Right lobe of liver (tissue), 6 donors: ENCODE measurements around the gene GNG5. TPM values are rescaled to one million over a fixed set of nuclear protein-coding genes. Genes with fewer than 3 reads are reported as not detected.

Experiments
- ATAC-seq, 4 donors: fragments of 200-7000 bp; cut with Tn5 transposase; one replicate each; pipeline ENCODE4 v1.9.1; 2020; ENCODE audit warnings: mild to moderate bottlenecking in 4 of 4, moderate library complexity in 4 of 4
- DNase-seq, 3 donors: peaks; one replicate each; pipeline ENCODE4 v3.0.0-alpha.2; 2020
- H3K27ac ChIP-seq, 3 donors: fragments of 200-600 bp; one replicate each; pipeline ENCODE4 v1.8.0; 2022
- H3K27me3 ChIP-seq, 2 donors: fragments of 200-600 bp; one replicate each; pipeline ENCODE4 v1.8.0; 2022
- H3K36me3 ChIP-seq, 4 donors: fragments of 200-600 bp; sonication (generic) in 1 of 4; one replicate each; pipeline versions ENCODE4 v1.5.1 to v1.8.0; 2017 to 2022; ENCODE audit warnings: control low read depth in 1 of 4
- H3K4me1 ChIP-seq, 4 donors: fragments of 200-600 bp; sonication (generic) in 1 of 4; one replicate each; pipeline versions ENCODE4 v1.5.1 to v1.8.0; 2017 to 2022; ENCODE audit warnings: control low read depth in 1 of 4
- H3K4me3 ChIP-seq, 3 donors: fragments of 200-600 bp; one replicate each; pipeline ENCODE4 v1.8.0; 2022
- H3K9me3 ChIP-seq, 4 donors: fragments of 200-600 bp; sonication (generic) in 1 of 4; one replicate each; pipeline versions ENCODE4 v1.5.1 to v1.8.0; 2017 to 2022; ENCODE audit warnings: control low read depth in 1 of 4
- POLR2A ChIP-seq: fragments of 450-650 bp; IDR thresholded peaks from one replicate; pipeline ENCODE4 v1.6.1; 2017; ENCODE audit warnings: antibody characterized with exemption, mild to moderate bottlenecking
- WGBS: methylation state at CpG from one replicate; pipeline ENCODE4 v1.1.6; 2018; ENCODE audit warnings: low coverage, low lambda C conversion rate; ENCODE audit not compliant: insufficient coverage; ENCODE audit errors: missing lambda C conversion rate; 5-methylcytosine and 5-hydroxymethylcytosine counted together
- intact Hi-C, 2 donors: fragments of 100-400 bp; cut with DNase I; formaldehyde crosslinking; loops; one replicate each; pipeline versions ENCODE4 v1.11.2 to v1.14.1; 2022
- total RNA-seq, 6 experiments: library from RNA; depleted of rRNA in 2 of 6; stranded (reverse); fragments of >200 nt in 2 of 6; fragmentation: NEBNext Ultra II Directional in 3 of 6; extraction: Animal tissue kit (Norgen Biotek cat#: 25700) in 3 of 6; gene quantifications; one replicate each; pipeline versions ENCODE4 v1.1.0 to v1.2.4, GENCODE V29; 2016 to 2023
- TF ChIP-seq, protein P1 (sequence below), 4 donors: fragments of 200-600 bp in 3 of 4; fragments of 450-650 bp in 1 of 4; IDR thresholded peaks; one replicate each; pipeline versions ENCODE4 v1.5.1 to v1.8.0; 2016 to 2022; ENCODE audit warnings: antibody characterized with exemption in 4 of 4, mild to moderate bottlenecking in 2 of 4
- donor health status: DM: no; HTN: yes; CAD: no.
- donor health status: DM: no; HTN: no; CAD: no.
- donor health status: DM: no; HTN: no; CAD: no.
- donor health status: DM: no; HTN: yes; CAD: no.
- donor health status: DM: no; HTN: yes; CAD: no.

GNG5 gene
- total RNA-seq, 6 experiments from 2014 or later: 44.5 to 85.0 (median 54.6) TPM

DNA sequence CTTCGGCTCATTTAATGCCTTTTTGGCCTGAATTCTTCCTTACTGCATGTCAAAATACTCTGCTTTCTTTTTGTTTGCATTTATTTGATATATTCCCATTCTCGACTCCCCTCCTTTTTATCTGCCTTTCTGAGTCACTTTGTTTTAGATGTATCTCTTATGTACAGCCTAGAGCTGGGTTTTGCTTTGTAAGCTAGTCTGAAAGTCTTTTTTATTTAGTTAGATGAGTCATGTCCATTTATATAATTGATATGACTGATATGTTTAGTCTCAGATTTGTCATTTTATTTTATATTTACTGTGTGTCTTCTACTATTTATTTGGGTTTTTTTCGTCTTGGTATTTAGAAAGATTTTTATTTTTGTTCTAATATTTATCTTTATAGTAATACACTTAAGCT lies 33.6 kb upstream of the GNG5 start:
- Histone ChIP-seq H3K4me3 (no peak overlapping the region), H3K36me3 (peaks cover 0 to 3% (median 0%) of the 10 kb centered on the region in 4 donors), H3K9me3 (no peaks in the 10 kb centered on the region), H3K4me1 (no peaks in the 10 kb centered on the region), H3K27me3 (no peaks in the 10 kb centered on the region), H3K27ac (no peak overlapping the region)
- WGBS: 83% methylated on average over 3 of the region's 3 CpGs
- no peak for TF ChIP-seq POLR2A
- TF ChIP-seq, protein P1, sequence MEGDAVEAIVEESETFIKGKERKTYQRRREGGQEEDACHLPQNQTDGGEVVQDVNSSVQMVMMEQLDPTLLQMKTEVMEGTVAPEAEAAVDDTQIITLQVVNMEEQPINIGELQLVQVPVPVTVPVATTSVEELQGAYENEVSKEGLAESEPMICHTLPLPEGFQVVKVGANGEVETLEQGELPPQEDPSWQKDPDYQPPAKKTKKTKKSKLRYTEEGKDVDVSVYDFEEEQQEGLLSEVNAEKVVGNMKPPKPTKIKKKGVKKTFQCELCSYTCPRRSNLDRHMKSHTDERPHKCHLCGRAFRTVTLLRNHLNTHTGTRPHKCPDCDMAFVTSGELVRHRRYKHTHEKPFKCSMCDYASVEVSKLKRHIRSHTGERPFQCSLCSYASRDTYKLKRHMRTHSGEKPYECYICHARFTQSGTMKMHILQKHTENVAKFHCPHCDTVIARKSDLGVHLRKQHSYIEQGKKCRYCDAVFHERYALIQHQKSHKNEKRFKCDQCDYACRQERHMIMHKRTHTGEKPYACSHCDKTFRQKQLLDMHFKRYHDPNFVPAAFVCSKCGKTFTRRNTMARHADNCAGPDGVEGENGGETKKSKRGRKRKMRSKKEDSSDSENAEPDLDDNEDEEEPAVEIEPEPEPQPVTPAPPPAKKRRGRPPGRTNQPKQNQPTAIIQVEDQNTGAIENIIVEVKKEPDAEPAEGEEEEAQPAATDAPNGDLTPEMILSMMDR (IDR thresholded peaks at IDR 0.05): no peak
- ATAC-seq: no peak
- intact Hi-C loops: no loop called here
- no peak for DNase-seq

DNA sequence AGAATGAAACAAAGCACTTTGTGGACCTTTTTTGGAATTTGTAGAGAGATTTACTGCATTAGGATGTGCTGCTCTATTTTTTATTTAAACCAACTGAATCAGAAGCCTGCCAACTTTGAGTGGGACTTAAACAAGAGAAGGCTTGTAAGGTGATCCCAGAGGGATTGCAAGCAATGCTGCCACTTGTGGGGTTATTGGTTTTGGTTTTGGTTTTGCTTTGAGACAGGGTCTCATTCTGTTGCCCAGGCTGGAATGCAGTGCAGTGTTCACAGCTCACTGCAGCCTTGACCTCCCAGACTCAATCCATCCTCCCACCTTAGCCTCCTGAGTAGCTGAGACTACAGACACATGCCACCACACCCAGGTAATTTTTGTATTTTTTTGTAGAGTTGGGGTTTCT lies 32.2 kb upstream of the GNG5 start:
- H3K27me3 ChIP-seq: no peaks in the 10 kb centered on the region
- DNase-seq (no peak), ATAC-seq (no peak)
- H3K27ac ChIP-seq: no peak overlapping the region
- peaks cover 0 to 3% (median 0%) of the 10 kb centered on the region in 4 donors for H3K36me3 ChIP-seq
- no peak for TF ChIP-seq POLR2A
- TF ChIP-seq, protein P1 (IDR thresholded peaks at IDR 0.05): no peak
- intact Hi-C loops: no loop called here
- H3K4me1 ChIP-seq: no peaks in the 10 kb centered on the region
- no peaks in the 10 kb centered on the region for H3K9me3 ChIP-seq
- H3K4me3 ChIP-seq: no peak overlapping the region

DNA sequence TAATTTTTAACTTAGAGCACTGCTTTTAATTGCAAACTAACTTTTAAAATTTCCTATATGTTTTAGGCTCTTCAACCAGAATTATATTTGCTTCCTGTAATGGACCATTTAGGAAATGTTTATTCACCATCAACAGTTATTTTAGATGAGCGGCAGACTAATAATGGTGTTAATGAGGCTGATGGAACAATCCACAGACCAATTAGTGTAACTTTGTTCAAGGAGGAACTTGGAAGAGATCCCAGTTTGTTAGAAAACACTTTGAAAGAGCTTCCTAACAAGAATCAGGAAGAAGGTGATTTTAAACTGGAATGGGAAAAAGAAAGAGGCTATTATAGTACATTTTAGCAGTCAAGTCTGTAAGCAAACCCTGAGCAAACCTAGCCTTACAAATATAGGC lies 19.4 kb upstream of the GNG5 start:
- H3K4me1 ChIP-seq: no peaks in the 10 kb centered on the region
- H3K36me3 ChIP-seq: no peaks in the 10 kb centered on the region
- TF ChIP-seq POLR2A: no peak
- TF ChIP-seq, protein P1 (IDR thresholded peaks at IDR 0.05): no peak
- no peak overlapping the region for H3K27ac ChIP-seq
- 92% methylated on average over 1 of the region's 1 CpG for WGBS
- peaks cover 0 to 3% (median 0%) of the 10 kb centered on the region in 4 donors for H3K9me3 ChIP-seq
- intact Hi-C loops: no loop called here
- ATAC-seq (no peak), DNase-seq (no peak)
- H3K27me3 ChIP-seq: no peaks in the 10 kb centered on the region
- H3K4me3 ChIP-seq: no peak overlapping the region

DNA sequence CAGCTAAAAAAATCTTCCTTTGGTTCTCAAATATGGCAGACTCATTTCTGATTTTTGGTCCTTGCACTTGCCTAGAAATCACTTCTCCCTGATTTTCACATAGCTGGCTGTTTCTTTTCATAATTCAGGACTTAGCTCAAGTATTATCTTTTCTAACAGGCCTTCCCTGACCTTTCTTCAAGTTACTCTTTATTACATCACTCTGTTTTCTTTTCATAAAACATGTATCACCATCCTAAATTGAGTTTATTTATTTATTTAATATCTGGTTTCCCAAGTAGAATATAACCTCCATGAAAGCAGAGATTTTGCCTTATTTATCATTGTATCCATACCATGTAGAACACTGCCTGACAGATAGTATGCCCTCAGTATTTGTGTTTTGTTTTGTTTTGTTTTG lies 18.2 kb upstream of the GNG5 start:
- no peak for ATAC-seq
- Histone ChIP-seq H3K36me3 (no peaks in the 10 kb centered on the region), H3K27me3 (no peaks in the 10 kb centered on the region), H3K9me3 (peaks cover 0 to 3% (median 0%) of the 10 kb centered on the region in 4 donors), H3K4me3 (no peak overlapping the region), H3K27ac (no peak overlapping the region), H3K4me1 (no peaks in the 10 kb centered on the region)
- no peak for DNase-seq
- intact Hi-C loops: no loop called here
- TF ChIP-seq, protein P1 (IDR thresholded peaks at IDR 0.05): no peak
- TF ChIP-seq POLR2A: no peak

DNA sequence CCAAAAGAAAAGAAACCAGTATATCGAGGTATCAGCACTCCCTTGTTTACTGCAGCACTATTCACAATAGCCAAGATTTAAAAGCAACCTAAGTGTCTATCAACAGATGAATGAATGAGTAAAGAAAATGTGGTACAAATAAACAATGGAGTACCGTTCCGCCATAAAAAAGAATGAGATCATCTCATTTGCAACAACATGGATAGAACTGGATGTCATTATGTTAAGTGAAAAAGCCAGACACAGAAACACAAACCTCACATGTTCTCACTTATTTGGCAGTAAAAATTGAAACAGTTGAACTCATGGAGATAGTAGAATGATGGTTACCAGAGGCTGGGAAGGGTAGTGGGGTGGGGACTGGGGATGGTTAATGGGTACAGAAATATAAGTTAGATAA lies 4.3 kb upstream of the GNG5 start:
- Histone ChIP-seq H3K36me3 (no peaks in the 10 kb centered on the region), H3K9me3 (no peaks in the 10 kb centered on the region), H3K4me1 (peaks cover 0 to 10% (median 0%) of the 10 kb centered on the region in 4 donors), H3K27ac (no peak overlapping the region), H3K4me3 (no peak overlapping the region), H3K27me3 (no peaks in the 10 kb centered on the region)
- intact Hi-C loops: no loop called here
- 96% methylated on average over 3 of the region's 3 CpGs for WGBS
- DNase-seq (no peak), ATAC-seq (no peak)
- TF ChIP-seq, protein P1 (IDR thresholded peaks at IDR 0.05): no peak
- TF ChIP-seq POLR2A: no peak
